ENCODE measurements around the gene CDK2AP2. TPM values are rescaled to one million over a fixed set of nuclear protein-coding genes. Genes with fewer than 3 reads are reported as not detected.

CDK2AP2 gene
- total RNA-seq, 3 donors from 2014 or later (not counting 1 experiment from before 2014, with no cell fraction given) = 57.9 to 67.7 (median 65.5) TPM

GRCh38 chr11:67503119-67504004 is 4.6 kb downstream of the CDK2AP2 start:
- peaks cover 37% of the 10 kb centered on the region for H3K4me1 ChIP-seq (ENCODE audit: control insufficient read depth, insufficient read depth, low read length)
- Mint-ChIP-seq H3K9me3 (no peaks in the 10 kb centered on the region), H3K27ac (peak overlapping the region; percentile 37 to 67), H3K4me3 (peak overlapping the region; percentile 62), H3K27me3 (ENCODE audit: low read depth in 2 of 2) (no peaks in the 10 kb centered on the region), H3K36me3 (peaks cover 7% of the 10 kb centered on the region), H3K4me1 (peaks cover 40 to 54% of the 10 kb centered on the region in 2 donors)
- no peaks in the 10 kb centered on the region for H3K27me3 ChIP-seq (ENCODE audit: control insufficient read depth, insufficient read depth, low read length)
- no peak for DNase-seq
- intact Hi-C loops (cut with micrococcal nuclease) = loop anchor here (2.0 to 10.0 kb wide), 2 partner anchors 19 to 111 kb away; no protein-coding TSS in a partner anchor
- no peak overlapping the region for H3K4me3 ChIP-seq (ENCODE audit: low read length)
- no peak for ATAC-seq
- no peaks in the 10 kb centered on the region for H3K9me3 ChIP-seq (ENCODE audit: control insufficient read depth, insufficient read depth, low read length)
- WGBS (ENCODE audit: insufficient coverage) = 87% methylated on average over 19 of the region's 19 CpGs
- peaks cover 46% of the 10 kb centered on the region for H3K36me3 ChIP-seq (ENCODE audit: control insufficient read depth, insufficient read depth, low read length)
- TF ChIP-seq, protein P1, sequence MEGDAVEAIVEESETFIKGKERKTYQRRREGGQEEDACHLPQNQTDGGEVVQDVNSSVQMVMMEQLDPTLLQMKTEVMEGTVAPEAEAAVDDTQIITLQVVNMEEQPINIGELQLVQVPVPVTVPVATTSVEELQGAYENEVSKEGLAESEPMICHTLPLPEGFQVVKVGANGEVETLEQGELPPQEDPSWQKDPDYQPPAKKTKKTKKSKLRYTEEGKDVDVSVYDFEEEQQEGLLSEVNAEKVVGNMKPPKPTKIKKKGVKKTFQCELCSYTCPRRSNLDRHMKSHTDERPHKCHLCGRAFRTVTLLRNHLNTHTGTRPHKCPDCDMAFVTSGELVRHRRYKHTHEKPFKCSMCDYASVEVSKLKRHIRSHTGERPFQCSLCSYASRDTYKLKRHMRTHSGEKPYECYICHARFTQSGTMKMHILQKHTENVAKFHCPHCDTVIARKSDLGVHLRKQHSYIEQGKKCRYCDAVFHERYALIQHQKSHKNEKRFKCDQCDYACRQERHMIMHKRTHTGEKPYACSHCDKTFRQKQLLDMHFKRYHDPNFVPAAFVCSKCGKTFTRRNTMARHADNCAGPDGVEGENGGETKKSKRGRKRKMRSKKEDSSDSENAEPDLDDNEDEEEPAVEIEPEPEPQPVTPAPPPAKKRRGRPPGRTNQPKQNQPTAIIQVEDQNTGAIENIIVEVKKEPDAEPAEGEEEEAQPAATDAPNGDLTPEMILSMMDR (IDR thresholded peaks at IDR 0.05) = no peak
- no peak overlapping the region for H3K27ac ChIP-seq (ENCODE audit: low read length)

DNA sequence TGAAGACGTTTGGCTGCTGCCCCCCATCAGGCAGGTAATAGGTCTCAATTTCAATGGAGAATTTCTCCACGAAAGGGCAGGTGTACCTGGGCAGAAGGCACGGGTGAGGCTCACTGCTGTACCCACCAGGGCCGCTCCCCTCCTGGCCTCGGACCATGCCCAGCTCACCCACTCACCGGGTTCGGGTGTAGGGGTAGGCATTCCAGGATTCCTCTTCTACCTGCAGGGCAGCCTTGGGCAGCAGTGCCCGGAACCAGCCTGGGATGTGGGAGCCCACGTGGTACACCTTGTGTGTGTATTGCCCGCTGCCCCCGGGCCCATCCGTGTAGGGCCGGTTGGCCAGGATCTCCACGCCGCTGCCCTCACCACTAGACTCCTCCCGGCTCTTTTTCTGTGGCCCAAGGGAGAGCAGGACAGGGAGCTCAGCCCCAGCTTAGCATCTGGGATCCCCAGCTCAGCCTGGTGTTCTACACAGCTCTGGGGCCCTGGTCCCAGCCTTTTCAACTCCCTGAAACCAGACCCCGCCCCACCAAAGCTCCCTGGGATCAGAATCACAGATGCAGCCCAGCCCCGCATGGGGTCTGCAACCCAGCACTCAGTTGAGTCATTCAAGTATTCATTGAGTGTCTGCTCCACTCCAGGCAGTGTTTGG is 5.5 kb downstream of the CDK2AP2 start:
- H3K9me3 ChIP-seq (ENCODE audit: control insufficient read depth, insufficient read depth, low read length) = no peaks in the 10 kb centered on the region
- WGBS (ENCODE audit: insufficient coverage) = 98% methylated on average over 18 of the region's 18 CpGs
- H3K4me1 ChIP-seq (ENCODE audit: control insufficient read depth, insufficient read depth, low read length) = peaks cover 32% of the 10 kb centered on the region
- Mint-ChIP-seq H3K9me3 (no peaks in the 10 kb centered on the region), H3K27me3 (ENCODE audit: low read depth in 2 of 2) (no peaks in the 10 kb centered on the region), H3K4me3 (peak overlapping the region; percentile 62), H3K27ac (peak overlapping the region; percentile 37 to 67), H3K4me1 (peaks cover 36 to 50% of the 10 kb centered on the region in 2 donors), H3K36me3 (peaks cover 7% of the 10 kb centered on the region)
- H3K36me3 ChIP-seq (ENCODE audit: control insufficient read depth, insufficient read depth, low read length) = peaks cover 55% of the 10 kb centered on the region
- H3K27ac ChIP-seq (ENCODE audit: low read length) = no peak overlapping the region
- intact Hi-C loops (cut with micrococcal nuclease) = loop anchor here (10.0 kb wide), 1 partner anchor 112 kb away; no protein-coding TSS in a partner anchor
- ATAC-seq = no peak
- H3K4me3 ChIP-seq (ENCODE audit: low read length) = no peak overlapping the region
- TF ChIP-seq, protein P1 (IDR thresholded peaks at IDR 0.05) = no peak
- DNase-seq = no peak
- no peaks in the 10 kb centered on the region for H3K27me3 ChIP-seq (ENCODE audit: control insufficient read depth, insufficient read depth, low read length)

GRCh38 chr11:67501854-67502253 is 6.1 kb downstream of the CDK2AP2 start:
- no peak for DNase-seq
- no peaks in the 10 kb centered on the region for H3K9me3 Mint-ChIP-seq
- ATAC-seq = no peak
- H3K27ac Mint-ChIP-seq = no peak overlapping the region
- H3K27me3 ChIP-seq (ENCODE audit: control insufficient read depth, insufficient read depth, low read length) = no peaks in the 10 kb centered on the region
- H3K4me1 ChIP-seq (ENCODE audit: control insufficient read depth, insufficient read depth, low read length) = peaks cover 26% of the 10 kb centered on the region
- TF ChIP-seq, protein P1 (IDR thresholded peaks at IDR 0.05) = no peak
- H3K4me1 Mint-ChIP-seq = peaks cover 30 to 44% of the 10 kb centered on the region in 2 donors
- WGBS (ENCODE audit: insufficient coverage) = 98% methylated on average over 18 of the region's 18 CpGs
- no peak overlapping the region for H3K4me3 Mint-ChIP-seq
- peaks cover 7% of the 10 kb centered on the region for H3K36me3 Mint-ChIP-seq
- no peaks in the 10 kb centered on the region for H3K27me3 Mint-ChIP-seq (ENCODE audit: low read depth in 2 of 2)
- H3K4me3 ChIP-seq (ENCODE audit: low read length) = no peak overlapping the region
- H3K9me3 ChIP-seq (ENCODE audit: control insufficient read depth, insufficient read depth, low read length) = no peaks in the 10 kb centered on the region
- intact Hi-C loops (cut with micrococcal nuclease) = loop anchor here (10.0 kb wide), 1 partner anchor 113 kb away; no protein-coding TSS in a partner anchor
- H3K36me3 ChIP-seq (ENCODE audit: control insufficient read depth, insufficient read depth, low read length) = peaks cover 56% of the 10 kb centered on the region
- H3K27ac ChIP-seq (ENCODE audit: low read length) = no peak overlapping the region

Data from natural killer cell (primary cell).